CD14-positive monocyte (primary cell): Measurements from ENCODE around the gene NRSN2. TPM values are rescaled to one million over a fixed set of nuclear protein-coding genes. Genes with fewer than 3 reads are reported as not detected.
"Not testable (repeated sequence)": the region's sequence is repeated elsewhere in the genome, so short reads cannot be mapped to it uniquely, and the experiment has no call there.

Experiments
- DNase-seq, 3 donors: peaks; one replicate each; pipeline ENCODE4 v3.0.0-alpha.2; 2011 to 2022
- H2AFZ ChIP-seq: 2 replicates; pipeline ENCODE4 v1.6.0; 2012; ENCODE audit warnings: mild to moderate bottlenecking, low read depth, low read length, inconsistent platforms; ENCODE audit not compliant: insufficient read depth, poor library complexity, severe bottlenecking
- H3K27ac ChIP-seq, 2 donors: 1 replicate in 1 of 2; 2 replicates in 1 of 2; pipeline ENCODE4 v1.5.1; 2012 to 2013; ENCODE audit warnings: low read length in 2 of 2, control low read depth in 1 of 2, inconsistent platforms in 1 of 2, low read depth in 1 of 2, mild to moderate bottlenecking in 1 of 2
- H3K27me3 ChIP-seq, 2 donors: one replicate each; pipeline versions ENCODE4 v1.6.0 to v1.6.1; 2011 to 2013; ENCODE audit warnings: low read length in 2 of 2; ENCODE audit not compliant: control insufficient read depth in 2 of 2, insufficient read depth in 2 of 2
- H3K36me3 ChIP-seq, 2 donors: replicated peaks in 1 of 2; 1 replicate in 1 of 2; 2 replicates in 1 of 2; pipeline versions ENCODE4 v1.5.1 to v1.6.1; 2012 to 2013; ENCODE audit warnings: low read length in 2 of 2, control low read depth in 1 of 2, inconsistent platforms in 1 of 2, mild to moderate bottlenecking in 1 of 2; ENCODE audit not compliant: insufficient read depth in 2 of 2, control insufficient read depth in 1 of 2
- H3K4me1 ChIP-seq, 2 donors: 1 replicate in 1 of 2; 2 replicates in 1 of 2; pipeline versions ENCODE4 v1.5.1 to v1.6.1; 2012 to 2013; ENCODE audit warnings: low read length in 2 of 2, control low read depth in 1 of 2, inconsistent platforms in 1 of 2, mild to moderate bottlenecking in 1 of 2, moderate library complexity in 1 of 2; ENCODE audit not compliant: insufficient read depth in 2 of 2, control insufficient read depth in 1 of 2
- H3K4me2 ChIP-seq: replicated peaks from 2 replicates; pipeline ENCODE3; 2012; ENCODE audit warnings: low read length, moderate library complexity, mild to moderate bottlenecking; ENCODE audit not compliant: poor library complexity, severe bottlenecking; ENCODE audit errors: extremely low read depth
- H3K4me3 ChIP-seq, 3 experiments: fragments of 200-600 bp in 1 of 3; sonication (generic) in 1 of 3; replicated peaks in 1 of 3; 1 replicate in 2 of 3; 2 replicates in 1 of 3; pipeline ENCODE4 v1.5.1; 2011 to 2013; ENCODE audit warnings: low read length in 3 of 3, mild to moderate bottlenecking in 3 of 3, control low read depth in 2 of 3, low read depth in 2 of 3, inconsistent platforms in 1 of 3, moderate library complexity in 1 of 3
- H3K79me2 ChIP-seq: 2 replicates; pipeline ENCODE4 v1.6.0; 2012; ENCODE audit warnings: mild to moderate bottlenecking, control low read depth, inconsistent platforms, low read length, moderate library complexity; ENCODE audit not compliant: insufficient read depth
- H3K9ac ChIP-seq: 2 replicates; pipeline ENCODE4 v1.6.0; 2017; ENCODE audit warnings: low read length, mild to moderate bottlenecking; ENCODE audit not compliant: insufficient read depth, poor library complexity, severe bottlenecking
- H3K9me3 ChIP-seq, 2 donors: replicated peaks in 1 of 2; 1 replicate in 1 of 2; 2 replicates in 1 of 2; pipeline versions ENCODE4 v1.5.1 to v1.6.1; 2012 to 2013; ENCODE audit warnings: low read length in 2 of 2, control low read depth in 1 of 2; ENCODE audit not compliant: control insufficient read depth in 1 of 2, insufficient read depth in 1 of 2
- H4K20me1 ChIP-seq: 2 replicates; pipeline ENCODE4 v1.6.0; 2012; ENCODE audit warnings: mild to moderate bottlenecking, low read length, control low read depth, moderate library complexity; ENCODE audit not compliant: insufficient read depth
- H3K27ac Mint-ChIP-seq, 7 donors: one replicate each; pipeline ENCODE4 v1.8.0; 2020; ENCODE audit warnings: mild to moderate bottlenecking in 7 of 7, mixed read lengths in 7 of 7, moderate library complexity in 6 of 7, inconsistent platforms in 2 of 7
- H3K27me3 Mint-ChIP-seq, 3 donors: one replicate each; pipeline ENCODE4 v1.8.0; 2021 to 2022; ENCODE audit warnings: low read depth in 3 of 3, mild to moderate bottlenecking in 3 of 3, mixed read lengths in 3 of 3, moderate library complexity in 3 of 3, inconsistent platforms in 1 of 3
- H3K36me3 Mint-ChIP-seq, 2 donors: one replicate each; pipeline ENCODE4 v1.8.0; 2020; ENCODE audit warnings: mixed read lengths in 2 of 2, inconsistent platforms in 1 of 2, mild to moderate bottlenecking in 1 of 2
- H3K4me1 Mint-ChIP-seq: one replicate; pipeline ENCODE4 v1.8.0; 2020; ENCODE audit warnings: mild to moderate bottlenecking, mixed read lengths
- H3K4me3 Mint-ChIP-seq, 2 donors: one replicate each; pipeline ENCODE4 v1.8.0; 2020; ENCODE audit warnings: mild to moderate bottlenecking in 2 of 2, mixed read lengths in 2 of 2, moderate library complexity in 1 of 2
- H3K9me3 Mint-ChIP-seq, 7 donors: one replicate each; pipeline ENCODE4 v1.8.0; 2020 to 2022; ENCODE audit warnings: mixed read lengths in 7 of 7, mild to moderate bottlenecking in 6 of 7, moderate library complexity in 6 of 7, inconsistent platforms in 2 of 7
- WGBS: methylation state at CpG from one replicate; pipeline ENCODE4 v1.1.5; 2013; ENCODE audit warnings: missing lambda C conversion rate; ENCODE audit not compliant: insufficient coverage; 5-methylcytosine and 5-hydroxymethylcytosine counted together
- intact Hi-C, 2 donors: fragments of 100-400 bp; cut with micrococcal nuclease; formaldehyde crosslinking; loops; one replicate each; pipeline versions ENCODE4 v1.15.0 to v1.15.1; 2023
- polyA plus RNA-seq, 3 donors: library from polyadenylated mRNA; depleted of rRNA in 1 of 3; unstranded in 2 of 3; stranded (reverse) in 1 of 3; fragments of 300-500 nt in 2 of 3; fragments of >200 nt in 1 of 3; fragmentation: Illumina TruSeq in 2 of 3; gene quantifications; 1 replicate in 2 of 3; 2 replicates in 1 of 3; pipeline ENCODE4 v1.2.3, GENCODE V29; 2012 to 2021
- TF ChIP-seq, protein P1 (sequence below): fragments of 200-600 bp; IDR thresholded peaks from one replicate; pipeline ENCODE4 v1.8.0; 2022; ENCODE audit warnings: antibody characterized with exemption, mild to moderate bottlenecking

NRSN2 gene
- polyA plus RNA-seq, 3 donors, result 0.09 to 0.73 (median 0.56) TPM

DNA sequence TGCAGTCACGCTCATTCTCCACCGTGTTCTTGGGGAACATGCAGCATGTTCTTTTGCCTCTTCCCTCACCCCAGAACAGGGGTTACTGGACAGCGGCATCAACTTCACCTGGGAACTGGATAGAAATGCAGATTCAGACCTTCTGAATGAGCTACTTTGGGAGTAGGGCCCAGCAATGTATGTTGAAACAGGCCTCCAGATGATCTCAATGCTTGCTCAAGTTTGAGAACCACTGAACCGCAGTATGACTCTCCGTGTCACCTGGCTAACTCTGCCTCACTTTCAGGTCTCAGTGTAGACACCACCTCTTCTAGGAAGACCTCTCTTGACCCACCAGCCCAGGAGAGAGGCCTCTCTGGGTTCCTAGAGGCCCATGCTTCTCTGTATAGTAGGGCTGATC is 38.5 kb downstream of the NRSN2 start:
- Histone ChIP-seq H3K4me1 (peaks cover 5 to 17% of the 10 kb centered on the region in 2 donors), H3K4me3 (no peak overlapping the region), H4K20me1 (no peaks in the 10 kb centered on the region), H3K27me3 (no peaks in the 10 kb centered on the region), H3K27ac (no peak overlapping the region), H2AFZ (no peak overlapping the region), H3K9me3 (no peaks in the 10 kb centered on the region), H3K36me3 (peaks cover 22 to 23% of the 10 kb centered on the region in 2 donors), H3K9ac (no peak overlapping the region), H3K79me2 (no peaks in the 10 kb centered on the region), H3K4me2 (no peak overlapping the region)
- no peak overlapping the region for H3K4me3 Mint-ChIP-seq
- peak overlapping the region in 1 of 7 donors; percentile 68 for H3K27ac Mint-ChIP-seq
- intact Hi-C loops, result no loop called here
- 100% methylated on average over 2 of the region's 5 CpGs for WGBS
- peaks cover 0 to 4% (median 0%) of the 10 kb centered on the region in 7 donors for H3K9me3 Mint-ChIP-seq
- peaks cover 29 to 36% of the 10 kb centered on the region in 2 donors for H3K36me3 Mint-ChIP-seq
- DNase-seq, result no peak
- peaks cover 5% of the 10 kb centered on the region for H3K4me1 Mint-ChIP-seq
- peaks cover 0 to 2% (median 1%) of the 10 kb centered on the region in 3 donors for H3K27me3 Mint-ChIP-seq
- TF ChIP-seq, protein P1, sequence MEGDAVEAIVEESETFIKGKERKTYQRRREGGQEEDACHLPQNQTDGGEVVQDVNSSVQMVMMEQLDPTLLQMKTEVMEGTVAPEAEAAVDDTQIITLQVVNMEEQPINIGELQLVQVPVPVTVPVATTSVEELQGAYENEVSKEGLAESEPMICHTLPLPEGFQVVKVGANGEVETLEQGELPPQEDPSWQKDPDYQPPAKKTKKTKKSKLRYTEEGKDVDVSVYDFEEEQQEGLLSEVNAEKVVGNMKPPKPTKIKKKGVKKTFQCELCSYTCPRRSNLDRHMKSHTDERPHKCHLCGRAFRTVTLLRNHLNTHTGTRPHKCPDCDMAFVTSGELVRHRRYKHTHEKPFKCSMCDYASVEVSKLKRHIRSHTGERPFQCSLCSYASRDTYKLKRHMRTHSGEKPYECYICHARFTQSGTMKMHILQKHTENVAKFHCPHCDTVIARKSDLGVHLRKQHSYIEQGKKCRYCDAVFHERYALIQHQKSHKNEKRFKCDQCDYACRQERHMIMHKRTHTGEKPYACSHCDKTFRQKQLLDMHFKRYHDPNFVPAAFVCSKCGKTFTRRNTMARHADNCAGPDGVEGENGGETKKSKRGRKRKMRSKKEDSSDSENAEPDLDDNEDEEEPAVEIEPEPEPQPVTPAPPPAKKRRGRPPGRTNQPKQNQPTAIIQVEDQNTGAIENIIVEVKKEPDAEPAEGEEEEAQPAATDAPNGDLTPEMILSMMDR, result no peak

DNA sequence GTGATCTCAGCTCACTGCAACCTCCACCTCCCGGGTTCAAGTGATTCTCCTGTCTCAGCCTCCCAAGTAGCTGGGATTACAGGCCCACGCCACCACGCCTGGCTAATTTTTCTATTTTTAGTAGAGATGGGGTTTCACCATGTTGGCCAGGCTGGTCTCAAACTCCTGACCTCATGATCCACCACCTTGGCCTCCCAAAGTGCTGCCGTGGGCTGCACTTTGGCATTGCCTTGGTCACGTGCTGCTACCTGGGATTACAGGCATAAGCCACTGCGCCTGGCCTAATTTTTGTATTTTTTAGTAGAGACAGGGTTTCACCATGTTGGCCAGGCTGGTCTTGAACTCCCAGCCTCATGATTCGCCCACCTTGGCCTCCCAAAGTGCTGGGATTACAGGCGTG is 39.7 kb downstream of the NRSN2 start:
- H3K27me3 Mint-ChIP-seq, H2AFZ ChIP-seq, H3K27ac ChIP-seq, DNase-seq, H3K4me3 ChIP-seq, H3K79me2 ChIP-seq, intact Hi-C loops, H3K4me1 ChIP-seq, H3K27me3 ChIP-seq, H3K4me3 Mint-ChIP-seq, H3K9me3 ChIP-seq, H4K20me1 ChIP-seq, H3K9me3 Mint-ChIP-seq, H3K4me1 Mint-ChIP-seq, H3K4me2 ChIP-seq, H3K27ac Mint-ChIP-seq, H3K9ac ChIP-seq: not testable (repeated sequence)
- peaks cover 38 to 43% of the 10 kb centered on the region in 2 donors for H3K36me3 Mint-ChIP-seq
- WGBS, result 100% methylated on average over 2 of the region's 8 CpGs
- peaks cover 31 to 32% of the 10 kb centered on the region in 2 donors for H3K36me3 ChIP-seq
